Right atrium auricular region (tissue), 2 donors: ENCODE measurements around the gene KRT75. TPM values are rescaled to one million over a fixed set of nuclear protein-coding genes. Genes with fewer than 3 reads are reported as not detected.
"Not testable (repeated sequence)": the region's sequence is repeated elsewhere in the genome, so short reads cannot be mapped to it uniquely, and the experiment has no call there.

Experiments used
- DNase-seq: peaks from one replicate; pipeline ENCODE4 v3.0.0-alpha.2; 2019; ENCODE audit warnings: low spot score
- H3K27ac ChIP-seq, 2 donors: fragments of 200-600 bp; sonication (generic); 1 replicate in 1 of 2; 2 replicates in 1 of 2; pipeline ENCODE4 v1.5.1; 2016 to 2019
- H3K27me3 ChIP-seq, 2 donors: fragments of 200-600 bp; sonication (generic); one replicate each; pipeline versions ENCODE4 v1.5.1 to v1.6.0; 2017 to 2019
- H3K36me3 ChIP-seq: fragments of 200-600 bp; sonication (generic); one replicate; pipeline ENCODE4 v1.5.1; 2016
- H3K4me1 ChIP-seq, 2 donors: fragments of 200-600 bp; sonication (generic); one replicate each; pipeline versions ENCODE4 v1.5.1 to v1.6.0; 2017 to 2019
- H3K4me3 ChIP-seq, 2 donors: fragments of 200-600 bp; sonication (generic); 1 replicate in 1 of 2; 2 replicates in 1 of 2; pipeline ENCODE4 v1.5.1; 2017 to 2019; ENCODE audit warnings: mild to moderate bottlenecking in 1 of 2, moderate library complexity in 1 of 2
- H3K9me3 ChIP-seq, 2 donors: fragments of 200-600 bp; sonication (generic); one replicate each; pipeline ENCODE4 v1.5.1; 2019
- total RNA-seq, 2 donors: library from RNA; depleted of rRNA; stranded (reverse); fragments of >200 nt; gene quantifications; one replicate each; pipeline ENCODE4 v1.1.0, GENCODE V29; 2016
- TF ChIP-seq, protein P1 (sequence below), 2 donors: fragments of 200-600 bp; sonication (generic); IDR thresholded peaks; one replicate each; pipeline ENCODE4 v1.5.1; 2019; ENCODE audit warnings: antibody characterized with exemption in 2 of 2

Gene KRT75
- total RNA-seq, 2 donors from 2014 or later = not detected

DNA sequence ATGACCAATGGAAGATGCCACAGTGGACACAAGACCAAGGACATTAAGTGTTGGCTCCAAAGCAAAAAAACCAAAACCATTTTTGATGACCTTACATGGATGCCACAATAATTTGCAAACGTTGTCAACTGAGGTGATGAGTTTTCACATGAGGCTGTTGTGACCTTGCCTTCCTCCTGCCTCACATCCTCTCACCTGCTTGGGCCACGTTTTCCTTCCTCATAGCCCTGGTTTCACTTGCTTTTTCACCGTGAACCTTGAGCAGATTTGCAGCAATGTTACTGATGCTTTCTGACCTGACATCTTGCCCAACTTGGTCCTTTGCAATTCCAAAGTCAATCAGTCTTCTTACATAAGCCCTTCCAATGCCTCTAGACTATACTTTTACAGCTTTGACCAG is 14.1 kb upstream of the KRT75 start:
- H3K27me3 ChIP-seq = no peaks in the 10 kb centered on the region
- TF ChIP-seq, protein P1, sequence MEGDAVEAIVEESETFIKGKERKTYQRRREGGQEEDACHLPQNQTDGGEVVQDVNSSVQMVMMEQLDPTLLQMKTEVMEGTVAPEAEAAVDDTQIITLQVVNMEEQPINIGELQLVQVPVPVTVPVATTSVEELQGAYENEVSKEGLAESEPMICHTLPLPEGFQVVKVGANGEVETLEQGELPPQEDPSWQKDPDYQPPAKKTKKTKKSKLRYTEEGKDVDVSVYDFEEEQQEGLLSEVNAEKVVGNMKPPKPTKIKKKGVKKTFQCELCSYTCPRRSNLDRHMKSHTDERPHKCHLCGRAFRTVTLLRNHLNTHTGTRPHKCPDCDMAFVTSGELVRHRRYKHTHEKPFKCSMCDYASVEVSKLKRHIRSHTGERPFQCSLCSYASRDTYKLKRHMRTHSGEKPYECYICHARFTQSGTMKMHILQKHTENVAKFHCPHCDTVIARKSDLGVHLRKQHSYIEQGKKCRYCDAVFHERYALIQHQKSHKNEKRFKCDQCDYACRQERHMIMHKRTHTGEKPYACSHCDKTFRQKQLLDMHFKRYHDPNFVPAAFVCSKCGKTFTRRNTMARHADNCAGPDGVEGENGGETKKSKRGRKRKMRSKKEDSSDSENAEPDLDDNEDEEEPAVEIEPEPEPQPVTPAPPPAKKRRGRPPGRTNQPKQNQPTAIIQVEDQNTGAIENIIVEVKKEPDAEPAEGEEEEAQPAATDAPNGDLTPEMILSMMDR (IDR thresholded peaks at IDR 0.05) = no peak
- no peak for DNase-seq
- no peaks in the 10 kb centered on the region for H3K36me3 ChIP-seq
- no peak overlapping the region for H3K4me3 ChIP-seq
- no peaks in the 10 kb centered on the region for H3K4me1 ChIP-seq
- no peaks in the 10 kb centered on the region for H3K9me3 ChIP-seq
- H3K27ac ChIP-seq = no peak overlapping the region

DNA sequence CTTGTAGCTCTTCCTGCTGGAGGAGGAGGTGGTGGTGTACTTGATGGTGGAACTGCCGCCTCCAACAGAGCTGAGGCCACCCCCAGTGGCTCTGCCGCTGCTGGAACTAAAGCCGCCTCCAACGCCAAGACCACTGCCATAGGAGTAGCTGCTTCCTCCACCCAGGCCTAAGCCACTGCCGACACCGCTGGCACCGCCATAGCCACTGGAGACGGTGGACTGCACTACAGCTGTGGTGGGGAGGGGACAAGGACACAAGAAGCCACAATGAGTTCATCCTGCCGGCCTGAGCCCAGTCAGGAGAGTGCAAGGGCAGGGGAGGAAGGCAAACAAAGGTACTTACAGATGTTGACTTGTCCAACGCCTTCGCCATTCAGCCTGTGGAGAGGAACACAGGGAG is 13.0 kb upstream of the KRT75 start:
- H3K27me3 ChIP-seq, H3K9me3 ChIP-seq, H3K27ac ChIP-seq, H3K36me3 ChIP-seq, DNase-seq, H3K4me1 ChIP-seq, H3K4me3 ChIP-seq: not testable (repeated sequence)

DNA sequence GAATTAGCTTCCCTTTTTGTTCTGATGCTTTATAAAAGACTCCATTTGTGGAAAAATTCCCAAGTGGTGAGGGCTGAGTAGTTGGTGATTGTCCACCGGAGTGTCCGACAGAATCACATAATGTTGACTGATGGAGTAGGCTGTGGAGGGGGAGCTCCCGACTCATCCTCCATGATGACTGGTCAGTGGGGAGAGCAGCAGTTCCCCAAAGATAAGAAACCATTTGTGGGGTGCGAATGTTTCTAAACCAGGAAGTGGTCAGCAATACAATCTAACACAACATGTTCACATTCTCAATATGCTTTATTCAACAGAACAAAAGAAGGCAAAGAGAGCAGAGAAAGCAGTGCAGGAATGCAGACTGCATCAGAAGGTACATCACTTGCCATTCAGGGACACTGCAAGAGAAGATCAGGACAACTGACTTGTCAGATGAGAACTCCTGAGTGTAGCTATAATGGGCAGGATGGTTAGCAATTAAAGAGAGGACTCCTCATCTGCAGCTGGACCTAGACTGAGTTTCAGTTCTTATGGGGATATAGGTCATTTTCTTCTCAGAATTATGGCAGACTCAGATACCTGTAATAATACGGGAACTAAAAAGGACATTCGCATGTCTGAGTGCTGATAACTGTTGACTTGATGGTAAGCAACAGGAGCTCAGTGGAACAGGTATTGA is 12.3 kb upstream of the KRT75 start:
- H3K36me3 ChIP-seq = no peaks in the 10 kb centered on the region
- no peak overlapping the region for H3K27ac ChIP-seq
- no peak overlapping the region for H3K4me3 ChIP-seq
- no peak for DNase-seq
- H3K9me3 ChIP-seq = no peaks in the 10 kb centered on the region
- no peaks in the 10 kb centered on the region for H3K27me3 ChIP-seq
- TF ChIP-seq, protein P1 (IDR thresholded peaks at IDR 0.05) = no peak
- H3K4me1 ChIP-seq = peaks cover 0 to 2% of the 10 kb centered on the region in 2 donors

DNA sequence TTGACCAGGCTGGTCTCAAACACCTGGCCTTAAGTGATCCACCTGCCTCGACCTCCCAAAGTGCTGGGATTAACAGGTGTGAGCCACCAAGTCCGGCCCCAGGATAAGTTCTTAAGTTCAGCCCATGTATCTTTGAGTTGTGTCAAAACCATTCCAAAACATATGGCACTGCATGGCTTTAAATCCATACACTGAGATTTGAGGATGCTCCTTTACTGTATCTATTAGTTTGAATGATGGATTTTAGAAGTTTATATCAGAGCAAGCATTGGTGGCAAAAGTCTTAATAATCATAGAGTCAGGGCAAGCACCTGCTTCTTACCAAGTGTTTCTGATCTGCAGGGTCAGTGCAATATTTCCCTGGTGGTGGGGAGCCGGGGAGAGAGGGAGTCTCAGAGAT is 11.7 kb upstream of the KRT75 start:
- no peaks in the 10 kb centered on the region for H3K9me3 ChIP-seq
- no peaks in the 10 kb centered on the region for H3K27me3 ChIP-seq
- H3K4me1 ChIP-seq = peaks cover 0 to 5% of the 10 kb centered on the region in 2 donors
- DNase-seq = no peak
- H3K27ac ChIP-seq = no peak overlapping the region
- no peaks in the 10 kb centered on the region for H3K36me3 ChIP-seq
- no peak overlapping the region for H3K4me3 ChIP-seq
- TF ChIP-seq, protein P1 (IDR thresholded peaks at IDR 0.05) = no peak

DNA sequence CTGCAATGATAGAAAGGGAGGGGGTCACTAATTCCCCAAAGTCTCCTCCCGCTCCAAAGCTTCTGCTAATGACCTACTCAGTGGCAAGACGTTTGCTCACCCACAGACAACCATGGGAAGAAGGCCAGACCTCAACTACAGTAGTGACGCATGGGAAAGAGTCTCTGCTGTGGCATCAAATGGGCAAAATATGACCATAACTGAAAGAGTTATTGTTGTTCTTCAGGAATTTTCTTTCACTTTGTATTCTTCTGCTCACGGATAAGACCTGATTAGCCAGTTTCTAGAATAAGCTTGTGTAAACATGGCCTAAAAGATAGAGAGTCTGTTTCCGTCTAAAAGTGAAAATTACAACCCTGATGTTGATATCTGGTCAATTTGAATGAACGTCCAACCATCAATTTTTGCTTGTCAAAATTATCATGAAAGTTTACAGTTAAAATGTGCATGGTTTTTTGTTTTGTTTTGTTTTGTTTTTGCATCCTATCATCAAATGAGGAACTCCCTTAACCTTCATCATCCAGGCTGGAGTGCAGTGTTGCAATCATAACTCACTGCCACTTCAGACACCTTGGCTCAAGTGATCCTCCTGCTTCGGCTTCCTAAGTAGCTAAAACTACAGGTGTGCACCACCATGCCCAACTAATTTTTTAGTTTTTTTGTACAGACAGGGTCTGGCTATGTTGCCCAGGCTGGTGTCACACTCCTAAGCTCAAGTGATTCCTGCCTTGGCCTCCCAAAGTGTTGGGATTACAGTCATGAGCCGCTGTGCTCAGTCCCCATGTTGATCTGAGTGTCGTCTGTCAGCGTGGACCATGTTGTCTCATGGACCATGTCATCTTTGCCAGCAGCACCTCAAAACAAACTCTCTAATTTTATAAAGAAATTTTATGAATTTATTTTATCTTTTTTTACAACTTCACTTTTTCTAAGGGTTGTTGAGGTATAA is 10.8 kb upstream of the KRT75 start:
- Histone ChIP-seq H3K27ac (no peak overlapping the region), H3K4me3 (no peak overlapping the region), H3K4me1 (peaks cover 0 to 5% of the 10 kb centered on the region in 2 donors), H3K9me3 (no peaks in the 10 kb centered on the region), H3K36me3 (no peaks in the 10 kb centered on the region), H3K27me3 (no peaks in the 10 kb centered on the region)
- DNase-seq = no peak
- TF ChIP-seq, protein P1 (IDR thresholded peaks at IDR 0.05) = no peak

DNA sequence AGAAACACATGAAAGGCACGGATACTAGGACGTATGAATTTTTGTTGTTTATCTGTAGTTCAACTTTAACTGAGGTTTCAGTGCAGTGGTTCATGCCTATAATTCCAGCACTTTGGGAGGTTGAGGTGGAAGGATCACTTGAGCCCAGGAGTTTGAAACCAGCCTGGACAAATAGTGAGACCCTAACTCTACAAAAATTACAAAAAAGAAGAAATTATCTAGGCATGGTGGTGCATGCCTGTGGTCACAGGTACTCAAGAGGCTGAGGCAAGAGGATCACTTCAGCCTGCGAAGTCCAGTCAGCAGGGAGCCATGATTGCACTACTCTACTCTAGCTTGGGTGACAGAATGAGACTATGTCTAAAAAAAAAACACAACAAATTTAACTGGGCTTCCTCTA is 9.8 kb upstream of the KRT75 start:
- Histone ChIP-seq H3K27ac (no peak overlapping the region), H3K4me3 (no peak overlapping the region), H3K4me1 (peaks cover 0 to 5% of the 10 kb centered on the region in 2 donors), H3K36me3 (no peaks in the 10 kb centered on the region), H3K9me3 (no peaks in the 10 kb centered on the region), H3K27me3 (no peaks in the 10 kb centered on the region)
- TF ChIP-seq, protein P1 (IDR thresholded peaks at IDR 0.05) = no peak
- DNase-seq = no peak
